Calu3 (cell line): ENCODE measurements around the gene NEMP2. TPM values are rescaled to one million over a fixed set of nuclear protein-coding genes. Genes with fewer than 3 reads are reported as not detected.

Experiments
- BruUV-seq: library from RNA; stranded (reverse); fragments of 400-500 nt; replicated peaks from 2 replicates; lab custom pipeline; 2021; lab: Mats Ljungman, UMichigan
- CTCF ChIA-PET: fragments of 300-600 bp; sonication (Branson Sonifier 250); formaldehyde crosslinking; loops from one replicate; lab custom pipeline; 2022; ENCODE audit warnings: antibody characterized with exemption; lab: Charles Lee
- DNase-seq: peaks from one replicate; pipeline ENCODE4 v3.0.0; 2022
- H3K27ac Mint-ChIP-seq: one replicate; pipeline ENCODE4 v1.8.0; 2022; ENCODE audit warnings: mixed read lengths; ENCODE audit not compliant: unreplicated experiment
- H3K27me3 Mint-ChIP-seq: one replicate; pipeline ENCODE4 v1.8.0; 2022; ENCODE audit warnings: mixed read lengths; ENCODE audit not compliant: unreplicated experiment
- H3K36me3 Mint-ChIP-seq: one replicate; pipeline ENCODE4 v1.8.0; 2022; ENCODE audit warnings: mild to moderate bottlenecking, moderate library complexity, mixed read lengths; ENCODE audit not compliant: insufficient read depth, unreplicated experiment
- H3K4me1 Mint-ChIP-seq: one replicate; pipeline ENCODE4 v1.8.0; 2022; ENCODE audit warnings: mild to moderate bottlenecking, low read depth, mixed read lengths; ENCODE audit not compliant: unreplicated experiment
- H3K4me3 Mint-ChIP-seq: one replicate; pipeline ENCODE4 v1.8.0; 2022; ENCODE audit warnings: mild to moderate bottlenecking, low read depth, moderate library complexity, mixed read lengths; ENCODE audit not compliant: unreplicated experiment
- H3K9me3 Mint-ChIP-seq: one replicate; pipeline ENCODE4 v1.8.0; 2022; ENCODE audit warnings: low read depth, mixed read lengths; ENCODE audit not compliant: unreplicated experiment
- intact Hi-C: fragments of 100-400 bp; cut with micrococcal nuclease; formaldehyde crosslinking; loops from one replicate; pipeline ENCODE4 v1.10.0; 2022; ENCODE audit not compliant: unreplicated experiment
- total RNA-seq: library from RNA; stranded (reverse); gene quantifications from 2 replicates; pipeline ENCODE4 v1.2.3, GENCODE V29; 2022
- TF ChIP-seq, protein P1 (sequence below): fragments of 200-600 bp; IDR thresholded peaks from one replicate; pipeline ENCODE4 v1.8.0; 2022; ENCODE audit warnings: antibody characterized with exemption; ENCODE audit not compliant: unreplicated experiment

The NEMP2 gene
- total RNA-seq, 1 experiment from 2014 or later: 10.2 TPM

DNA sequence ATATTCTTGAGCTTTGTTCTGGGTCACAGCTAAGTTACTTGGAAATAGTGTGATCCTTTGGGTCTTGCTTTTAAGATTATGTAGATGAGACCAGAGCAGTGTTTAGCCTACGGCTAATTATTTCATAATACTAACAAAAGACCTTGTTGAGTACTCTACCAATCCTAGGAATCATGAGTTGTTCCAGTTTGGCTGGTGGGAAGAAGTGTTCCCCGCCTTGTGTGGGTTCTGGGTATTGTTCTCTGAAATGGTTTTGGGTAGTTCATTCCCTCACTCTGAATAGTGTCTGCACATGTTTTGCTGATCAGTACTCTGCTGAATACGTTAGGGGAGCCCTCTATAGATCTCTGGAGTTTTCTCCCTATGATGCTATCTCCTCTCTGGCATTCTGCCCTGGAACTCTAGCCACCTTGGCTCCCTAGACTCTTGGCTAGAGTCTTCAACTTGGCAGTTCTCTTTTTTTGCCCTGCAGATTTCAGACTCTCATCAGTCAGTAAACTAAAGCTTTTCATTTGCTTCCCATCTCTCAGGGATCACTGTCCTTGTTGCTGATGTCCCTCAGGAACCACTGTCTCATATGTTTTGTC, 48.4 kb downstream of the NEMP2 start:
- CTCF ChIA-PET: no interaction called here
- Mint-ChIP-seq H3K4me1 (peaks cover 7% of the 10 kb centered on the region), H3K9me3 (no peaks in the 10 kb centered on the region), H3K27me3 (no peaks in the 10 kb centered on the region), H3K4me3 (no peak overlapping the region), H3K36me3 (peaks cover 6% of the 10 kb centered on the region), H3K27ac (no peak overlapping the region)
- TF ChIP-seq, protein P1, sequence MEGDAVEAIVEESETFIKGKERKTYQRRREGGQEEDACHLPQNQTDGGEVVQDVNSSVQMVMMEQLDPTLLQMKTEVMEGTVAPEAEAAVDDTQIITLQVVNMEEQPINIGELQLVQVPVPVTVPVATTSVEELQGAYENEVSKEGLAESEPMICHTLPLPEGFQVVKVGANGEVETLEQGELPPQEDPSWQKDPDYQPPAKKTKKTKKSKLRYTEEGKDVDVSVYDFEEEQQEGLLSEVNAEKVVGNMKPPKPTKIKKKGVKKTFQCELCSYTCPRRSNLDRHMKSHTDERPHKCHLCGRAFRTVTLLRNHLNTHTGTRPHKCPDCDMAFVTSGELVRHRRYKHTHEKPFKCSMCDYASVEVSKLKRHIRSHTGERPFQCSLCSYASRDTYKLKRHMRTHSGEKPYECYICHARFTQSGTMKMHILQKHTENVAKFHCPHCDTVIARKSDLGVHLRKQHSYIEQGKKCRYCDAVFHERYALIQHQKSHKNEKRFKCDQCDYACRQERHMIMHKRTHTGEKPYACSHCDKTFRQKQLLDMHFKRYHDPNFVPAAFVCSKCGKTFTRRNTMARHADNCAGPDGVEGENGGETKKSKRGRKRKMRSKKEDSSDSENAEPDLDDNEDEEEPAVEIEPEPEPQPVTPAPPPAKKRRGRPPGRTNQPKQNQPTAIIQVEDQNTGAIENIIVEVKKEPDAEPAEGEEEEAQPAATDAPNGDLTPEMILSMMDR: no peak
- BruUV-seq: no TSS peak
- intact Hi-C loops: no loop called here
- DNase-seq: no peak

DNA sequence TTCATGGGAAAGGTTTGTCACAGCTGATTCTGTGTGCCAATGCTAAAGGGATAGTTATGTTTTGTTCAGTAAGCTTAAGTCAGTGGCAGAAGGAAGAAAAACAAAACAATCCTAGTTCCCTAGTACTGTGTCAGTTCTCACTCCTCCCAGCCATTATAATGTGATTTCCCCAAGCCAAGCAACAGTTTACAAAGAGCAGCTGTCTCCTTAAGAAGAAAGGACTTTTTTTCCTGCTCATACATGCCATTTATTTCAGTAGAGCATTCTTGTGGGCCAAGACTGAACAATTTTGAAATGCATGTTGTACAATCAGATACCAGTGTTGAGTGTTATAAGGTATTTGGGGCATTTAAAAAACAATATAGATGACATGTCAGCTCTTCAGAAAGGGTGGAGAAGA, 52.1 kb downstream of the NEMP2 start:
- TF ChIP-seq, protein P1: no peak
- CTCF ChIA-PET: no interaction called here
- H3K9me3 Mint-ChIP-seq: no peaks in the 10 kb centered on the region
- peaks cover 14% of the 10 kb centered on the region for H3K4me1 Mint-ChIP-seq
- no TSS peak for BruUV-seq
- no peak overlapping the region for H3K27ac Mint-ChIP-seq
- H3K4me3 Mint-ChIP-seq: no peak overlapping the region
- H3K27me3 Mint-ChIP-seq: no peaks in the 10 kb centered on the region
- intact Hi-C loops: no loop called here
- no peak for DNase-seq
- H3K36me3 Mint-ChIP-seq: no peaks in the 10 kb centered on the region

DNA sequence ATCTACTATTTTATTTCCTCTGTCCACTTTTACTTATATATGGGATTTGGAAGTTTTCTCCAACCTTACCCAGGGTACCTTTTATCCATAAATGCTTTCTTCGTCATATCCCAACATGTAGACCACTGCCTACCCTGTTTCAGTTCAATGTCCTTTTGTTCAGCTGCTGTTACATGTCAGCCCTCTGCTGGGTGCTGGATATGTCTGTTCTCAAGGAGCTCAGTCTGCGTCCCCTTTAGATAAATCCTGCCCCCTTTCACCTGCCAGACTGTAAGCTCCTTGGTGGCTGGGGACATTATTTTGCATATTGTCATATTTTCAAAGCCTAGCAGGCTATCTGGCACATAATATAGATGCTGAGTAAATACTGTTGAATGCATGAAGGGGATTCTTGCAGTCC, 53.2 kb downstream of the NEMP2 start:
- DNase-seq: no peak
- Mint-ChIP-seq H3K4me3 (no peak overlapping the region), H3K4me1 (peaks cover 12% of the 10 kb centered on the region), H3K27ac (no peak overlapping the region), H3K27me3 (no peaks in the 10 kb centered on the region), H3K36me3 (no peaks in the 10 kb centered on the region), H3K9me3 (no peaks in the 10 kb centered on the region)
- TF ChIP-seq, protein P1: no peak
- intact Hi-C loops: no loop called here
- no TSS peak for BruUV-seq
- CTCF ChIA-PET: no interaction called here

DNA sequence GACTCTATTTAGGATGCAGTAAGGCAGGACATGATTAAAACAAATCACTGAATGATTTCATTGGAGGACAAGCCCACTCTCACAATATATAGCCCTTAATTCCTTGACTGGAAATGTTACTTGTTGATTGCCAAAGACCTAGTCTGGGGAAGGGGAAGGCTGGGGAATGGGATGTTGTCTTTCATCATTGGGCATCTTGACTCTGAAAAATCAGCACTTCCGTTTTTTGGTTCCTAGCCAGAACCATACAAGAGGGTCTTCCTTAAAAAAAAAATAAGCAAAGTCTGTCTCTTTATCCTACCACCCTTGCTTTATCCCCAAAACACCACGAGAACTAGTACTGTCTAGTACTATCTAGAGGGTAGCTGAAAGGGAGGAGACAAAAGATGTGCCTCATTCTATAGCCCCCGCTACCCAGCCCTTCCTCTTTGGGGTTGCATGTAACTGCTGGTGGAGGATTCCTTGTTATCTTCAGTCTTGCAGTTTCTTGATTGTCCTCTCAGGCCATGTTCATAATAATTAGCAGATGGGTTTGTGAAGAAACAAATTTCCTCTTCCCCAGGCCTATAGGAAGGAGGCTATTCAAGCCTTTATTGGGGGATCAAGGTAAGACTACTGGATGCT, 55.8 kb downstream of the NEMP2 start:
- peaks cover 3% of the 10 kb centered on the region for H3K9me3 Mint-ChIP-seq
- H3K36me3 Mint-ChIP-seq: no peaks in the 10 kb centered on the region
- no peak overlapping the region for H3K4me3 Mint-ChIP-seq
- H3K27me3 Mint-ChIP-seq: no peaks in the 10 kb centered on the region
- CTCF ChIA-PET: no interaction called here
- H3K27ac Mint-ChIP-seq: no peak overlapping the region
- DNase-seq: no peak
- no TSS peak for BruUV-seq
- TF ChIP-seq, protein P1: no peak
- H3K4me1 Mint-ChIP-seq: peaks cover 9% of the 10 kb centered on the region
- intact Hi-C loops: no loop called here
